Endothelial cell of umbilical vein (primary cell): ENCODE data around the gene KIF23. TPM values are rescaled to one million over a fixed set of nuclear protein-coding genes. Genes with fewer than 3 reads are reported as not detected.

Experiments
- BruUV-seq: library from RNA; stranded (reverse); fragments of 400-500 nt; replicated peaks from 2 replicates; lab custom pipeline; 2021; lab: Mats Ljungman, UMichigan
- CTCF ChIA-PET: fragments of 300-600, 350-600 bp; sonication (Branson Sonifier 250); formaldehyde crosslinking; loops from one replicate; lab custom pipeline; 2021; ENCODE audit warnings: antibody characterized with exemption, inconsistent platforms; lab: Charles Lee
- POLR2A ChIA-PET: fragments of 300-600, 350-600 bp; sonication (Branson Sonifier 250); formaldehyde crosslinking; loops from one replicate; lab custom pipeline; 2021; ENCODE audit warnings: antibody characterized with exemption, inconsistent platforms; lab: Charles Lee
- DNase-seq: peaks from one replicate; pipeline ENCODE4 v3.0.0-alpha.2; 2011; ENCODE audit warnings: low read depth, low spot score
- FAIRE-seq: peaks from 2 replicates; lab custom pipeline; 2011; peaks lifted over from hg19 to GRCh38; lab: Jason Lieb, UNC
- H2AFZ ChIP-seq: 2 replicates; pipeline ENCODE4 v1.6.0; 2012; ENCODE audit warnings: low read depth, low read length, control low read depth, inconsistent platforms
- H3K27ac ChIP-seq: 2 replicates; pipeline ENCODE4 v1.5.1; 2011; ENCODE audit warnings: low read depth, mild to moderate bottlenecking, control low read depth, low read length, moderate library complexity; ENCODE audit not compliant: insufficient read depth
- H3K27me3 ChIP-seq, 2 experiments: 2 replicates each; pipeline versions ENCODE4 v1.6.0 to v1.6.1; 2011; ENCODE audit warnings: low read length in 2 of 2, mixed read lengths in 1 of 2; ENCODE audit not compliant: control insufficient read depth in 2 of 2, insufficient read depth in 2 of 2
- H3K36me3 ChIP-seq, 2 experiments: 2 replicates in 1 of 2; 3 replicates in 1 of 2; pipeline ENCODE4 v1.5.1; 2011; ENCODE audit warnings: low read length in 2 of 2, mild to moderate bottlenecking in 1 of 2, moderate library complexity in 1 of 2; ENCODE audit not compliant: control insufficient read depth in 2 of 2, insufficient read depth in 2 of 2; ENCODE audit errors: extremely low read depth in 1 of 2
- H3K4me1 ChIP-seq: 3 replicates; pipeline ENCODE4 v1.5.1; 2011; ENCODE audit warnings: mild to moderate bottlenecking, low read length; ENCODE audit not compliant: control insufficient read depth, insufficient read depth; ENCODE audit errors: extremely low read depth
- H3K4me2 ChIP-seq: 2 replicates; pipeline ENCODE4 v1.6.1; 2011; ENCODE audit warnings: low read length, control low read depth, mixed read lengths; ENCODE audit not compliant: insufficient read depth
- H3K4me3 ChIP-seq, 3 experiments: fragments of 200-600 bp in 1 of 3; sonication (generic), shearing (Covaris generic) in 1 of 3; replicated peaks in 1 of 3; 2 replicates each; pipeline ENCODE4 v1.5.1; 2011 to 2016; ENCODE audit warnings: control low read depth in 3 of 3, low read length in 3 of 3, mild to moderate bottlenecking in 2 of 3, inconsistent platforms in 1 of 3, low read depth in 1 of 3, moderate library complexity in 1 of 3; ENCODE audit not compliant: insufficient read depth in 1 of 3
- H3K79me2 ChIP-seq: 2 replicates; pipeline ENCODE4 v1.6.0; 2012; ENCODE audit warnings: low read length, inconsistent platforms; ENCODE audit not compliant: control insufficient read depth, insufficient read depth
- H3K9ac ChIP-seq: replicated peaks from 2 replicates; pipeline ENCODE3; 2011; ENCODE audit warnings: low read length, control low read depth; ENCODE audit not compliant: insufficient read depth; ENCODE audit errors: extremely low read depth
- H3K9me1 ChIP-seq: replicated peaks from 3 replicates; pipeline ENCODE4 v1.6.0; 2011; ENCODE audit warnings: mild to moderate bottlenecking, low read length; ENCODE audit not compliant: control insufficient read depth, insufficient read depth; ENCODE audit errors: extremely low read depth
- H3K9me3 ChIP-seq: replicated peaks from 2 replicates; pipeline ENCODE4 v1.5.1; 2012; ENCODE audit warnings: low read length, inconsistent platforms; ENCODE audit not compliant: control insufficient read depth, insufficient read depth
- H4K20me1 ChIP-seq: replicated peaks from 2 replicates; pipeline ENCODE3; 2011; ENCODE audit warnings: mild to moderate bottlenecking, low read length; ENCODE audit not compliant: control insufficient read depth, insufficient read depth; ENCODE audit errors: extremely low read depth
- EZH2 ChIP-seq: IDR thresholded peaks from 2 replicates; pipeline ENCODE4 v1.6.1; 2012; ENCODE audit warnings: borderline replicate concordance, low read depth, mild to moderate bottlenecking, moderate library complexity, low read length, inconsistent platforms; ENCODE audit not compliant: severe bottlenecking
- FOS ChIP-seq: IDR thresholded peaks from 2 replicates; pipeline ENCODE4 v1.6.1; 2011; ENCODE audit warnings: mild to moderate bottlenecking, low read length, moderate library complexity, borderline replicate concordance; ENCODE audit not compliant: insufficient read depth
- GATA2 ChIP-seq: IDR thresholded peaks from 2 replicates; pipeline ENCODE4 v1.7.0; 2011; ENCODE audit warnings: low read depth, mild to moderate bottlenecking, moderate library complexity, mixed read lengths, low read length; ENCODE audit not compliant: insufficient read length, insufficient read depth
- JUN ChIP-seq: IDR thresholded peaks from 2 replicates; pipeline ENCODE4 v1.6.1; 2011; ENCODE audit warnings: borderline replicate concordance, low read depth; ENCODE audit not compliant: insufficient read length, insufficient read depth
- MYC ChIP-seq: IDR thresholded peaks from one replicate; pipeline ENCODE4 v1.6.1; 2011; ENCODE audit warnings: mild to moderate bottlenecking, low read depth, low read length
- POLR2A ChIP-seq: IDR thresholded peaks from 2 replicates; pipeline ENCODE4 v1.6.1; 2012; ENCODE audit warnings: low read depth, mild to moderate bottlenecking, control low read depth, low read length
- POLR2AphosphoS5 ChIP-seq: IDR thresholded peaks from 2 replicates; pipeline ENCODE4 v1.6.1; 2012; ENCODE audit warnings: low read depth, mild to moderate bottlenecking, control low read depth, low read length, moderate library complexity; ENCODE audit not compliant: insufficient read depth
- dilution Hi-C: fragments of 300-500 bp; cut with MboI; formaldehyde crosslinking; loops from one replicate; pipeline ENCODE4 v1.15.0; 2019; ENCODE audit warnings: low sequenced_read_pairs; ENCODE audit not compliant: extremely low pct_ligation_motif_present
- intact Hi-C: fragments of 100-400 bp; cut with micrococcal nuclease; formaldehyde crosslinking; loops from one replicate; pipeline ENCODE4 v1.10.0; 2022
- polyA plus RNA-seq, 4 experiments: library from polyadenylated mRNA; depleted of rRNA in 3 of 4; stranded (reverse) in 3 of 4; unstranded in 1 of 4; fragments of >200 nt; gene quantifications; 2 replicates each; pipeline versions ENCODE4 v1.2.1 to v1.2.3, GENCODE V29; 2011 to 2012; ENCODE audit warnings: missing spikeins in 1 of 4
- total RNA-seq: library from RNA; stranded (reverse); gene quantifications from 2 replicates; pipeline ENCODE4 v1.2.3, GENCODE V29; 2021
- TF ChIP-seq, protein P1 (sequence below): IDR thresholded peaks from 2 replicates; pipeline ENCODE4 v1.6.1; 2011; ENCODE audit not compliant: insufficient read depth, insufficient read length
- TF ChIP-seq, protein P2 (sequence below), 2 donors: IDR thresholded peaks; 1 replicate in 1 of 2; 2 replicates in 1 of 2; pipeline ENCODE4 v1.5.1; 2011; ENCODE audit warnings: low read length in 2 of 2, mild to moderate bottlenecking in 2 of 2, moderate library complexity in 2 of 2, control low read depth in 1 of 2, inconsistent platforms in 1 of 2, low read depth in 1 of 2; ENCODE audit not compliant: insufficient read depth in 1 of 2; ENCODE audit errors: extremely low read depth in 1 of 2

KIF23 gene
- total and polyA plus RNA-seq, 2 donors (not counting 3 experiments of a cell fraction or from before 2014, with no cell fraction given), result 25.4 to 64.7 TPM

GRCh38 chr15:69480932-69481331 is 66.8 kb downstream of the KIF23 start:
- Histone ChIP-seq H3K27me3 (peaks cover 0 to 3% of the 10 kb centered on the region in 2 experiments), H4K20me1 (no peaks in the 10 kb centered on the region), H3K9me1 (no peaks in the 10 kb centered on the region), H2AFZ (no peak overlapping the region), H3K36me3 (no peaks in the 10 kb centered on the region), H3K79me2 (no peaks in the 10 kb centered on the region), H3K9me3 (no peaks in the 10 kb centered on the region), H3K4me1 (no peaks in the 10 kb centered on the region), H3K4me2 (no peak overlapping the region), H3K4me3 (no peak overlapping the region), H3K27ac (no peak overlapping the region), H3K9ac (no peak overlapping the region)
- intact Hi-C loops, result no loop called here
- ChIA-PET POLR2A (no interaction called here), CTCF (no interaction called here)
- DNase-seq (no peak), FAIRE-seq (no peak)
- dilution Hi-C loops, result no loop called here
- TF ChIP-seq MYC, result no peak
- no peak for TF ChIP-seq EZH2
- no peak for TF ChIP-seq POLR2AphosphoS5
- no peak for TF ChIP-seq JUN
- TF ChIP-seq FOS, result no peak
- no TSS peak for BruUV-seq

- dilution Hi-C loops (no loop called here), intact Hi-C loops (no loop called here)
- no peaks in the 10 kb centered on the region for H4K20me1 ChIP-seq
- no peaks in the 10 kb centered on the region for H3K36me3 ChIP-seq
- H3K9me1 ChIP-seq, result no peaks in the 10 kb centered on the region
- ChIA-PET POLR2A (no interaction called here), CTCF (interaction anchor here (1.8 kb wide), 1 partner anchor 15 kb away, joined by 4 read pairs; no protein-coding TSS in a partner anchor)
- no peaks in the 10 kb centered on the region for H3K9me3 ChIP-seq
- H2AFZ ChIP-seq, result no peak overlapping the region
- H3K4me1 ChIP-seq, result no peaks in the 10 kb centered on the region
- H3K79me2 ChIP-seq, result no peaks in the 10 kb centered on the region
- FAIRE-seq (no peak), DNase-seq (no peak)
- H3K4me3 ChIP-seq, result no peak overlapping the region
- peaks cover 0 to 3% of the 10 kb centered on the region in 2 experiments for H3K27me3 ChIP-seq
- no peak overlapping the region for H3K9ac ChIP-seq
- H3K4me2 ChIP-seq, result no peak overlapping the region
- BruUV-seq, result no TSS peak
- no peak overlapping the region for H3K27ac ChIP-seq
- TF ChIP-seq, protein P1, sequence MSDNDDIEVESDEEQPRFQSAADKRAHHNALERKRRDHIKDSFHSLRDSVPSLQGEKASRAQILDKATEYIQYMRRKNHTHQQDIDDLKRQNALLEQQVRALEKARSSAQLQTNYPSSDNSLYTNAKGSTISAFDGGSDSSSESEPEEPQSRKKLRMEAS, result no peak
- TF ChIP-seq POLR2AphosphoS5 (no peak), EZH2 (no peak), FOS (no peak), GATA2 (no peak), POLR2A (no peak), JUN (no peak), MYC (no peak)
- TF ChIP-seq, protein P2, sequence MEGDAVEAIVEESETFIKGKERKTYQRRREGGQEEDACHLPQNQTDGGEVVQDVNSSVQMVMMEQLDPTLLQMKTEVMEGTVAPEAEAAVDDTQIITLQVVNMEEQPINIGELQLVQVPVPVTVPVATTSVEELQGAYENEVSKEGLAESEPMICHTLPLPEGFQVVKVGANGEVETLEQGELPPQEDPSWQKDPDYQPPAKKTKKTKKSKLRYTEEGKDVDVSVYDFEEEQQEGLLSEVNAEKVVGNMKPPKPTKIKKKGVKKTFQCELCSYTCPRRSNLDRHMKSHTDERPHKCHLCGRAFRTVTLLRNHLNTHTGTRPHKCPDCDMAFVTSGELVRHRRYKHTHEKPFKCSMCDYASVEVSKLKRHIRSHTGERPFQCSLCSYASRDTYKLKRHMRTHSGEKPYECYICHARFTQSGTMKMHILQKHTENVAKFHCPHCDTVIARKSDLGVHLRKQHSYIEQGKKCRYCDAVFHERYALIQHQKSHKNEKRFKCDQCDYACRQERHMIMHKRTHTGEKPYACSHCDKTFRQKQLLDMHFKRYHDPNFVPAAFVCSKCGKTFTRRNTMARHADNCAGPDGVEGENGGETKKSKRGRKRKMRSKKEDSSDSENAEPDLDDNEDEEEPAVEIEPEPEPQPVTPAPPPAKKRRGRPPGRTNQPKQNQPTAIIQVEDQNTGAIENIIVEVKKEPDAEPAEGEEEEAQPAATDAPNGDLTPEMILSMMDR (IDR thresholded peaks at IDR 0.05; ENCODE audit: extremely low read depth in 1 of 2, insufficient read depth in 1 of 2, low read depth in 1 of 2, low read length in 2 of 2), result no peak
These were observed 68.6 kb downstream of the KIF23 start for GRCh38 chr15:69482686-69483256.
